ENCODE measurements around the gene MEIS2.

MEIS2 gene

DNA sequence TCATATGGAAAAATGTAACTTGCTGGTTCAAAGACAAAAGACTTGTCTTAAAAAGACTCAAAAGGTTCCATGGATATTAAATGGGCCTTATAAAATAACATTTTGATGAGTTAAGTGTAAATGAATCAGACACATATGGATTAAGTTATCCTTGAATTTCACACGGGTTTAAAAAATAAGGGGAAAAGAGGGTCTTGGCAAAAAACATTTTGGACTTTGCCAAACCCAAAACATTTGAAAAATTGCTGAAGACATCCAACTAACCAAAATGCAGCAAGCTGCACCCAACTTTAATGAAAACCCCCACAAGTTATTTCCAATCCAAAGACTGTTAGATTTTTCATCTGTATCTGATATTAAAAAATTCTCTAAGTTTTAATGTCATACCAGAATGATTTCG lies 200.7 kb downstream of the MEIS2 start (continued):
- TF ChIP-seq, protein P1, sequence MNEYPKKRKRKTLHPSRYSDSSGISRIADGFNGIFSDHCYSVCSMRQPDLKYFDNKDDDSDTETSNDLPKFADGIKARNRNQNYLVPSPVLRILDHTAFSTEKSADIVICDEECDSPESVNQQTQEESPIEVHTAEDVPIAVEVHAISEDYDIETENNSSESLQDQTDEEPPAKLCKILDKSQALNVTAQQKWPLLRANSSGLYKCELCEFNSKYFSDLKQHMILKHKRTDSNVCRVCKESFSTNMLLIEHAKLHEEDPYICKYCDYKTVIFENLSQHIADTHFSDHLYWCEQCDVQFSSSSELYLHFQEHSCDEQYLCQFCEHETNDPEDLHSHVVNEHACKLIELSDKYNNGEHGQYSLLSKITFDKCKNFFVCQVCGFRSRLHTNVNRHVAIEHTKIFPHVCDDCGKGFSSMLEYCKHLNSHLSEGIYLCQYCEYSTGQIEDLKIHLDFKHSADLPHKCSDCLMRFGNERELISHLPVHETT (tag by site-specific recombination; IDR thresholded peaks at IDR 0.05): no peak
- TF ChIP-seq ZNF121 (tag by site-specific recombination; IDR thresholded peaks at IDR 0.05) (no peak), GFI1B (tag by site-specific recombination; IDR thresholded peaks at IDR 0.05) (no peak), ZNF76 (tag by site-specific recombination; IDR thresholded peaks at IDR 0.05; ENCODE audit: borderline replicate concordance, low read depth) (no peak)

DNA sequence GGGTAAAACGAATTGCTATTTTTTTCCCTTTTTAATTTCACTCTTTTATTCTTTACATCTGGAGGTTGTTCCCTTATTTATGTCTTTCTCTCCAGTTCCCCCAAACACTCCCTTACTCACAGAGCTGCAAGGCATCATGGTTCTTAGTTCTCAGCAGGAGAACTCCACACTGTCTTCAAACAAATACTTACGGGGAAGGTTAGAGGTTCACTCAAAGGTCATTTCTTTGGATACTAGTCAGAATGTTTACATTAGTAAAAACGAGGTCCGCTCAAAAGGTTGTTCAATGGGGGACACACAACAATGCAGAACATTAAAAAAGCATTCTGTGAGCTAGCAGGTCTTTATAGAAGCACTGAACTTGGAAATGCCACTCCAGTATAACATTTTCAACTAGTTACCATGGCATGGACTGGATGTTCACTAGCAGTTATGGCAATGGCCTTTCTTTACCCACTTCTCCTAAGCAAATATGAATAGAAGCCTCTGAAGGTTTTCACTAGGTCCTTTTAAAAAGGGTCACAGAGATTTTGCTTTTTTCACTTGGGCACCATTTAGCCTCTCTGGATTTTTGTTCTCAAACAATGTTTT lies 201.7 kb downstream of the MEIS2 start:
- Histone ChIP-seq H3K4me1 (ENCODE audit: control insufficient read depth, insufficient read depth, low read length) (peaks cover 15% of the 10 kb centered on the region), H3K9me3 (ENCODE audit: control insufficient read depth, insufficient read depth, low read depth, low read length) (no peaks in the 10 kb centered on the region), H3K27ac (ENCODE audit: extremely low read depth, low read depth, low read length) (no peak overlapping the region), H3K36me3 (ENCODE audit: control insufficient read depth in 2 of 2, insufficient read depth in 1 of 2, low read length in 2 of 2) (peaks cover 0 to 7% of the 10 kb centered on the region in 2 experiments; a peak in 1 of 3 replicates), H3K4me3 (ENCODE audit: low read depth, low read length) (no peak overlapping the region)
- peak; percentile 31; the same call in 1 of the 2 replicates for TF ChIP-seq ZBTB48 (tag by site-specific recombination; IDR thresholded peaks at IDR 0.05)
- TF ChIP-seq MZF1 (tag by site-specific recombination; IDR thresholded peaks at IDR 0.05; ENCODE audit: borderline replicate concordance): no peak
- POLR2A ChIA-PET: no interaction called here
- CTCF ChIA-PET: no interaction called here

DNA sequence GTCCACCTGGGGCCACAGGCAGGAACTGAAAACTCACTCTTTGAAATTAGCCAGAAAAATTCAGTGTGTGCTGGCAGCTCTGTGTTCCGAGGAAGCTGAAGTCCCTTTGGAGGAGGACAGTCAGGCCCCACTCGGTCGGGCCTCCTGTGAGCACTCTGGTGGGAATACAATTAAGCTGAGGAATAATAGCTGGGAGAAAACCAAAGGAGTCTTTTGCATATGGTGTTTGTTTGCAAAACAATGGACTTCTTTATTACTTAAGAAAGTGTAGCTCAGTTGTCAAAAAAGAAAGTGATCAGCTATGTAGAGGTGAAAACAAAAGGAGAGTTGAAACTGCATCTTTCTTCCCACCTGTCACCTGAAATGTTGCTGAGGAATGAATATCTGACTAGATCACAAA lies 202.5 kb downstream of the MEIS2 start:
- Histone ChIP-seq H3K4me1 (ENCODE audit: control insufficient read depth, insufficient read depth, low read length) (peaks cover 11% of the 10 kb centered on the region), H3K4me3 (ENCODE audit: low read depth, low read length) (no peak overlapping the region), H3K36me3 (ENCODE audit: control insufficient read depth in 2 of 2, insufficient read depth in 1 of 2, low read length in 2 of 2) (peaks cover 0 to 7% of the 10 kb centered on the region in 2 experiments; a peak in 1 of 3 replicates), H3K27ac (ENCODE audit: extremely low read depth, low read depth, low read length) (peak overlapping the region; percentile 28; the same call in 1 of the 2 replicates), H3K9me3 (ENCODE audit: control insufficient read depth, insufficient read depth, low read depth, low read length) (no peaks in the 10 kb centered on the region)
- ChIA-PET POLR2A (interaction anchor here (0.5 kb wide), 1 partner anchor 118 kb away, joined by 3 read pairs; no protein-coding TSS in a partner anchor), CTCF (interaction anchor here (0.6 kb wide), 1 partner anchor 55 kb away, joined by 3 read pairs; no protein-coding TSS in a partner anchor)
- TF ChIP-seq, protein P2, sequence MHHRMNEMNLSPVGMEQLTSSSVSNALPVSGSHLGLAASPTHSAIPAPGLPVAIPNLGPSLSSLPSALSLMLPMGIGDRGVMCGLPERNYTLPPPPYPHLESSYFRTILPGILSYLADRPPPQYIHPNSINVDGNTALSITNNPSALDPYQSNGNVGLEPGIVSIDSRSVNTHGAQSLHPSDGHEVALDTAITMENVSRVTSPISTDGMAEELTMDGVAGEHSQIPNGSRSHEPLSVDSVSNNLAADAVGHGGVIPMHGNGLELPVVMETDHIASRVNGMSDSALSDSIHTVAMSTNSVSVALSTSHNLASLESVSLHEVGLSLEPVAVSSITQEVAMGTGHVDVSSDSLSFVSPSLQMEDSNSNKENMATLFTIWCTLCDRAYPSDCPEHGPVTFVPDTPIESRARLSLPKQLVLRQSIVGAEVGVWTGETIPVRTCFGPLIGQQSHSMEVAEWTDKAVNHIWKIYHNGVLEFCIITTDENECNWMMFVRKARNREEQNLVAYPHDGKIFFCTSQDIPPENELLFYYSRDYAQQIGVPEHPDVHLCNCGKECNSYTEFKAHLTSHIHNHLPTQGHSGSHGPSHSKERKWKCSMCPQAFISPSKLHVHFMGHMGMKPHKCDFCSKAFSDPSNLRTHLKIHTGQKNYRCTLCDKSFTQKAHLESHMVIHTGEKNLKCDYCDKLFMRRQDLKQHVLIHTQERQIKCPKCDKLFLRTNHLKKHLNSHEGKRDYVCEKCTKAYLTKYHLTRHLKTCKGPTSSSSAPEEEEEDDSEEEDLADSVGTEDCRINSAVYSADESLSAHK (tag by site-specific recombination; IDR thresholded peaks at IDR 0.05): no peak

DNA sequence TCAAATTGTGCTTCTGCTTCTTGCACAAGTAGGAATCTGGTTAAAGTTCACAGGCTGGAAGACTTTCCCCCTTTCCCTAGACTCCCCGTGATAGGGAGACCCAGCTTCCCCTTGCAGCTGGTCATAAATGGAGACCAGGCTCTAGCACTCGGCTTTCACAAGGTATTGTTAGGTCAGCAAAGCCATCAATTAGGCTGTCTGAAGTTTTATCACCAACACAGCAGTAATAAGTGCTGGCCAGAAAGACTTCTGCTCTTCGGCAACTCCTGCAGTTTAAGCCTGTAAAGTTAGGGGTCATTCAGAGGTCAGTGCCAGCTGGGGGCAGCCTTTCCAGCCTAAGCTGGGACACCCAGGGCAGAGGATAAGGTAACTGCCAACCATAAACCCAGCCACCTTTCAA lies 203.4 kb downstream of the MEIS2 start:
- H3K27ac ChIP-seq (ENCODE audit: extremely low read depth, low read depth, low read length): no peak overlapping the region

More for the DNA sequence above, 203.4 kb downstream of the MEIS2 start:
- peaks cover 11% of the 10 kb centered on the region for H3K4me1 ChIP-seq (ENCODE audit: control insufficient read depth, insufficient read depth, low read length)
- ChIA-PET POLR2A (no interaction called here), CTCF (interaction anchor here (0.6 to 1.1 kb wide), 2 partner anchors 14 to 56 kb away, joined by 3 to 4 read pairs; no protein-coding TSS in a partner anchor)
- TF ChIP-seq GFI1B (tag by site-specific recombination; IDR thresholded peaks at IDR 0.05): no peak
- peak; percentile 39; the same call in 1 of the 2 replicates for TF ChIP-seq SP7 (tag by site-specific recombination; IDR thresholded peaks at IDR 0.05)
- TF ChIP-seq ZIC2 (tag by site-specific recombination; IDR thresholded peaks at IDR 0.05): peak; percentile 52
- TF ChIP-seq PRDM1 (tag by site-specific recombination; IDR thresholded peaks at IDR 0.05): peak; percentile 25; the same call in 1 of the 2 replicates
- TF ChIP-seq, protein P3, sequence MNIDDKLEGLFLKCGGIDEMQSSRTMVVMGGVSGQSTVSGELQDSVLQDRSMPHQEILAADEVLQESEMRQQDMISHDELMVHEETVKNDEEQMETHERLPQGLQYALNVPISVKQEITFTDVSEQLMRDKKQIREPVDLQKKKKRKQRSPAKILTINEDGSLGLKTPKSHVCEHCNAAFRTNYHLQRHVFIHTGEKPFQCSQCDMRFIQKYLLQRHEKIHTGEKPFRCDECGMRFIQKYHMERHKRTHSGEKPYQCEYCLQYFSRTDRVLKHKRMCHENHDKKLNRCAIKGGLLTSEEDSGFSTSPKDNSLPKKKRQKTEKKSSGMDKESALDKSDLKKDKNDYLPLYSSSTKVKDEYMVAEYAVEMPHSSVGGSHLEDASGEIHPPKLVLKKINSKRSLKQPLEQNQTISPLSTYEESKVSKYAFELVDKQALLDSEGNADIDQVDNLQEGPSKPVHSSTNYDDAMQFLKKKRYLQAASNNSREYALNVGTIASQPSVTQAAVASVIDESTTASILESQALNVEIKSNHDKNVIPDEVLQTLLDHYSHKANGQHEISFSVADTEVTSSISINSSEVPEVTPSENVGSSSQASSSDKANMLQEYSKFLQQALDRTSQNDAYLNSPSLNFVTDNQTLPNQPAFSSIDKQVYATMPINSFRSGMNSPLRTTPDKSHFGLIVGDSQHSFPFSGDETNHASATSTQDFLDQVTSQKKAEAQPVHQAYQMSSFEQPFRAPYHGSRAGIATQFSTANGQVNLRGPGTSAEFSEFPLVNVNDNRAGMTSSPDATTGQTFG (tag by site-specific recombination; IDR thresholded peaks at IDR 0.05; ENCODE audit: borderline replicate concordance): no peak
- TF ChIP-seq TRIM28 (IDR thresholded peaks at IDR 0.05; ENCODE audit: borderline replicate concordance, low read length): peak; percentile 46; the same call in 1 of the 2 replicates
- TF ChIP-seq GLIS1 (tag by site-specific recombination; IDR thresholded peaks at IDR 0.05): peak; percentile 42; the same call in 1 of the 2 replicates
- TF ChIP-seq ZBTB17 (tag by site-specific recombination; IDR thresholded peaks at IDR 0.05): 0 out of 2 replicates have a peak, but pooled peaks have one; percentile 19
- H3K36me3 ChIP-seq (ENCODE audit: control insufficient read depth in 2 of 2, insufficient read depth in 1 of 2, low read length in 2 of 2): peaks cover 0 to 10% of the 10 kb centered on the region in 2 experiments; a peak in 1 of 3 replicates
- no peaks in the 10 kb centered on the region for H3K9me3 ChIP-seq (ENCODE audit: control insufficient read depth, insufficient read depth, low read depth, low read length)
- H3K4me3 ChIP-seq (ENCODE audit: low read depth, low read length): no peak overlapping the region

Measured in HEK293 (cell line).